Muscle of back (tissue), 11 donors: ENCODE results near the gene TTYH3. TPM values are rescaled to one million over a fixed set of nuclear protein-coding genes. Genes with fewer than 3 reads are reported as not detected.

Experiments used
- DNase-seq, 3 donors: peaks; one replicate each; pipeline versions ENCODE4 v3.0.0 to v3.0.0-alpha.2; 2013
- polyA plus RNA-seq, 10 donors: library from polyadenylated mRNA; unstranded; fragments of 120-200 nt; gene quantifications; one replicate each; pipeline ENCODE4 v1.2.1, GENCODE V29; 2013; ENCODE audit not compliant: insufficient read length in 10 of 10

The TTYH3 gene
- polyA plus RNA-seq, 10 donors: 61.1 to 129 (median 82.9) TPM

DNA sequence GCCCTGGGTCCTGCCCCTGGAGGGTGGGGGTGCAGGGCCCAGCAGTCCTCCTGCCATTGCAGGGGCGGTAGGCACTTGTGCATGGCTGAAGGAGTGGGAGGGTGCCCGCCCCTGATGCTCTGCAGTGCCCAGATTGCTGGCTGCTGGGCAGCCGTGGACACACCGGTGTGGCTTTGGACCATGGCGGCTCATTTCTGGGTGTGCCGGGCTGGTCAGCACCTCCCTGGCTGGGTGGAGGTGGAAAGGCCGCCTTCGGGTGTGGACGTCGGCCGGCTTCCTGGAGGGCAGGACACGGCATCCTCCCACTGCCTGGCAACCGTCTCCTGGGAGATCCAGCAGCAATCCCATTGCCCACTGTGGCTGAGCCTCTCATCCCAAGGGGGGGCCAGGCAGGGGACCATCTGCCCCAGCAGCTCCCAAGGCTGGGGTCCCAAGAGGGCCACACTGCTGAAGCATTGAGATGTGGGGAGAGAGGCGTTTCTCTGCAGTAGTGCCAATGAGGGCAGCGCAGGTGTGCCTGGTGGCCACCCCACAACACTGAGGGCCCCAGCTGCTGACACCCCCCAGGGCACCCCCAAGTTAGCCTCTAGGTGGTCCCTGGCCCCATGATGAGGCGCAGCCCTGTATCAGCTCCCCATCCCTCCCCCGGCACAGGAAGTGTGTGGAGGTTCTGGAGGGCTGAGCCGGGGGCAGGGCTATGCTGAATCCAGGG lies 12.9 kb downstream of the TTYH3 start:
- no peak for DNase-seq

DNA sequence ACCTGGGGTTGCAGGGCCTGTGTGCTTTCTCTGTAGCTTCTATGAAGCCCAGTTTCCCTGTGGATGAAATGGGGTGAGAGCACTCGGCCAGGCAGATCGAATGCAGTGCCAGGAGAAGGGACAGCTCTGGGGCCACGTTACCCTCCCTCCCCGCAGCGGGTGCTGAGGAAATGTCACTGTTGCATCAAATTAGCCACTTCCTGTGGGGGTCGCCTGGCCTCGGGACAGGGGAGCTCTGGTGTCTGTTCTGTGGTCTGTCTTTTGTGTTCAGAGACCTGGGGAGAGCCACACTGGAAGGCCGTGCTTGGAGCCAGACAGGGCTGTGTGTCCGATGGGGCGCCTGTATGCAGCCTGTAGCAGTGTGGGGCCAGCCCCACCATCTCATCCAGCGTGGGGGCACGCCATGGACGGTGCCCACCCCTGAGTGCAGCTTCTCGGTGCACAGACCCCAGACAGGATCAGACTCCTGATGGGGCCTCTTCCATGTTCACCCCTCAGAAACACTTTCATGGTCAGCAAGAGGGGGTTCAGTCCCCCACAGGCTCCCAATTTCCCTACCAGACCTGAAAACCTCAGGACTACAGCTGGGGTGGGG lies 13.6 kb downstream of the TTYH3 start:
- peak in 1 of 3 donors; percentile 66 for DNase-seq

DNA sequence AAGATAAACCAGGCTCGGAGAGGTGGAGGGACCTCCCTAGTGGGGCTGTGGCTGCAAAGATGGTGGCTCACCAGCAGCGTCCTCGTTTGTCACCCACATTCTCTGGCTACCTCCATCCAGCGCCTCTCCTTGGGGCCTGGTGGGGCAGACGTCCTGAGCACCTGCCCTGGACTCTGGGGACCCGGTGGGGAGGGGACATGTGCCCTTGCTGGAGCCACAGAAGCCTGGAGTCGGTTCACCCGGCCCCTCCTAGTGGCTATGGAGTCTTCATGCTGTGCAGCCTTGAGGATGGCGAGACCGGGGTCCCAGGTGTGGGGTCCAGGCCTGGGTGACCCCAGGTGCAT lies 14.5 kb downstream of the TTYH3 start:
- DNase-seq: no peak

GRCh38 chr7:2646680-2647571 lies 15.1 kb downstream of the TTYH3 start:
- DNase-seq: no peak

- DNase-seq: no peak
Measured at GRCh38 chr7:2647594-2648172, 15.9 kb downstream of the TTYH3 start.

DNA sequence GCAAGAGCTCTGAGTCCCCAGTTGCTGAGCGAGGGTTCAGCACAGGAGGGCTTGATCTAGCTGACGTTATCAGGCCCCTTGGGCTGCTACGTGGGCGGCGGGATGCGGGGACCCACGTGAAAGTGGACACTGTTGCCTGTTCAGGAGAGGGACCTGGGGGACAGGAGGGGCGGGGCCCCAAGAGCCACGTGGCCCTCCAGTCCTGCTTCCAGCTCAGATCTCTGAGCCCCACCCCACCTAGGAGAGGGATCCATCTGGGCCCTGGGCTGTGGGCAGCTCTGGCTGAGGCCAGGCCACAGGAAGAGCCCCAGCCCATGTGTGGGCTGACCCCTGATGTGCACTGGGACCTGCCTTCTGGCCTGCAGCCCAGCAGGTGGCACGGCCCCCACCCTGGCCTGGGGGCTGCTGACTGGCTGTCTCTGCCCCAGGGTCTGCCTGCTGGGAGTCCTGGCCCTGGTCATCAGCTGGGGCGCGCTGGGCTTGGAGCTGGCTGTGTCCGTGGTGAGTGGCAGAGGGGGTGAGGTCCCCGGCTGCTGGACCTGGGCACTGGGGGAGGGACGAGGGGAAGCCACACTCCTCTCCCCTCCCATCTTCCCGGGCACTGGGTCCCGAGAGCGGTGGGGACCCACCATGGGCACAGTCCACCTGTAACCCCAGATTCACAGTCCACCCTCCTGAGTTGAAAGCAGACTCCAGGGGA lies 17.5 kb downstream of the TTYH3 start:
- DNase-seq: no peak

DNA sequence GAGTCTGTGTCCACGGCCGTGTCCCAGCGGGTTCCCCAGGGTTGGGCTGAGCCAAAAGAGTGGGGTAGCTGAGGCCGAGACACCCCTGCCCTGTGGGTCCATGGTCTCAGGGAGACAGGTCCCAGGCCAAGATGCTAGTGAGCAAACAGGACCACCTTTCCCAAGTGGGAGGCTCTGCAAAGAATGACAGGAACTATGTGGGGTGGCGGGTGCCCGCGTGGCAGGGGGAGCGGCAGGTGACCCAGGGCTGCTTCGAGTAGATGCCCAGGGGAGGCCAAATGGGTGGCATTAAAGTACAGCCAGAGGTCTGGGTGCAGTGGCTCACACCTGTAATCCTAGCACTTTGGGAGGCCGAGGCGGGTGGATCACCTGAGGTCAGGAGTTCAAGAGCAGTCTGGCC lies 18.2 kb downstream of the TTYH3 start:
- DNase-seq: no peak

- no peak for DNase-seq
Measured at GRCh38 chr7:2650451-2650850, 18.7 kb downstream of the TTYH3 start.

DNA sequence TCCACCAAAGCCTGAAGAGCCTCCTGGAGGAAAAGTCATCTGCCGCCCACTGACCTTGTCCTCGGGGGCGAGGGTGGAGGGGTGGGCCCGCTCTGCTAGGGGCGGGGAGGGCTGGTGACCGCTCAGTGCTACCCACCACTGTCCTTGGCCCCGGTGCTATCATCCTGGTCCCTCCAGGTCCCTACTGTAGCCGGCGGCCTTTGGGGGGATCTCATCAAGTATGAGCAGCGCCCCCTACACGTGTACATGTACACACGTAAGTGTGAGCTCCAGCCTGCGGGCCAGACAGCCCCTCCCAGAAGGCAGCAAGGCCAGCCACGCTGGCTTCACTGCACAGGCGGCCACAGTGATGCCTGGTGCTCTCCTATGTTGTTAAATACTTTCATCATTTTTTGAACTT lies 19.6 kb downstream of the TTYH3 start:
- no peak for DNase-seq

- DNase-seq: no peak
Measured at GRCh38 chr7:2651847-2652735, 20.3 kb downstream of the TTYH3 start.

DNA sequence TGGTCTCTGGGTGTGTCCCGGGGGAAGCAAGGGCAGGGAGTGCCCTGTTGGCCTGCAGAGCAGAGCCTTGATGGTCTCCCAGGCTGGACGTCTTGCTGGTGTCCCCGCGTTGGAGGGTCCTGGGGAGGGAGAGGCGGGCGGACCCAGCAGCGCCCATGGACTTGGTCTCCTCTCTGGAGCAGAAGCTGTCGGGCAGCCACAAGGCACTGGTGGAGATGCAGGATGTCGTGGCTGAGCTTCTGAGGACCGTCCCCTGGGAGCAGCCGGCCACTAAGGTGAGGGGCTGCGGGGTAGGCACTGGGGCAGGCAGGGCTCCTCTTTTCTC lies 20.9 kb downstream of the TTYH3 start:
- no peak for DNase-seq

DNA sequence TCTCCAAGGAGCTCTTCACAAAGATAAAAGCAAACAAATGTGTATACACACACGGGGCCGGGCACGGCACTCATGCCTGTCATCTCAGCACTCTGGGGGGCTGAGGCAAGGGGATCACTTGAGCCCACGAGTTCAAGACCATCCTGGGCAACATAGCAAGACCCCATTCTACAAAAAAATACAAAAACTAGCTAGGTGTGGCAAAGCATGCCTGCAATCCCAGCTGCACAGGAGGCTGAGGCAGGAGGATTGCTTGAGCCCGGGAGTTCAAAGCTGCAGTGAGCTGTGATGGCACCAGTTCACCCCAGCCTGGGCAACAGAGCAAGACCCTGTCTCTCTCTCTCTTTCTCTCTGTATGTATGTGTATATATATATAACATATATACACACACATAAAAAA lies 22.3 kb downstream of the TTYH3 start:
- DNase-seq: no peak

DNA sequence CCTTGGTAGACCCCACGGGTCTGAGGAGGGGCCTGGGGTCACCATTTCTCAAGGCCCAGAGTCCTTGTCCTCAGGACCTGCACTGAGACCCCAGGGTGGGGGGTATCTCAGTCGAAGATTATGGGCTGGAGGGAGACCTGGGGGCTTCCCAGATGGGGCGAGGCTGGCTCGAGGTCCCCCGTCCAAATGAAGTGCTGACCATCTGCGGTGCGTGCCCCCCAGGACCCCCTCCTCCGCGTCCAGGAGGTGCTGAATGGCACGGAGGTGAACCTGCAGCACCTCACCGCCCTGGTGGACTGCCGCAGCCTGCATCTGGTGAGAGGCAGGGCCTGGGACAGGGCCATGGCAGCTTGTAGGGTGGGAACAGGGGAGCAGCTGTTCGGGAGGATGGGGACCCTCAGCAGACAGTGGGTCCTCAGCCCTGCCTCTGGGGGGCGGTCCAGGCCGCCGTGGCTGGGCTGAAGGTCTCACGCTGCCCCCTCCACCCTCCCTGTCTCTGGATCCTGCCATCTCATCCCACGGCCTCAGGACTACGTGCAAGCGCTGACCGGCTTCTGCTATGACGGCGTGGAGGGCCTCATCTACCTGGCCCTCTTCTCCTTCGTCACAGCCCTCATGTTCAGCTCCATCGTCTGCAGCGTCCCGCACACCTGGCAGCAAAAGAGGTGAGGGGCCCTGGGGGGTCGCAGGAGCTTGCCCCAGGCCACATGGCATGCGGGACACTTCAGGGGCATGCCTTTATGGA lies 24.3 kb downstream of the TTYH3 start:
- DNase-seq: no peak

- no peak for DNase-seq
Measured at GRCh38 chr7:2657208-2657607, 25.4 kb downstream of the TTYH3 start.

DNA sequence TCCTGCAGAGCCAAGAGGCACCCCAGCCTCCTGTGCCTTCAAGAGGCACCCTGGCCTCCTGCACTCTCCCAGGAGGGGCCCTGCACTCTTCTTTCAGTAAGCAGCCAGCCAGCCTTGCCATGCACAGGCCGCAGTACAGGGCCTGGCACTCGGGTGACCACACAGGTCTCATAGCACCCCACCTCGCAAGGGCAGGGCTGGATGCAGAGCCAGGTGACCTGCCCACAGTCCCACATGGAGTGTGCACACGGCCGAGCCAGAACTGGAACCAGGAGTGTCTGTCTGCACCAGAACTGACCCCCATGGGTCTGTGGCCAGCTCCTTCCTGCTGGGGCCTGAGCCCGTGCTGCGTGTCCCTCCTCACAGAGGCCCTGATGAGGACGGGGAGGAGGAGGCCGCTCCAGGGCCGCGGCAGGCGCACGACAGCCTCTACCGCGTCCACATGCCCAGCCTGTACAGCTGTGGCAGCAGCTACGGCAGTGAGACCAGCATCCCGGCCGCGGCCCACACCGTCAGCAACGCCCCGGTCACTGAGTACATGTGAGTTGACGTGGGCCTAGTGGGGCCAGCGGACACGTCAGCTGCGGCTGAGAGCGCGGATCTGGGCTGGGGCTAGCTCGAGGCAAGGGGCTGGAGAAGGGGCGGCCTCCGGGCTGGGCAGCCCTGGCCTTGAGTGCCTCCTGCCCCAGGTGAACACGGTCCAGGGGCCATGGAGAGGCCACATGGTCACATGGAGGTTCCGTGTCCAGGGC lies 26.3 kb downstream of the TTYH3 start:
- no peak for DNase-seq

GRCh38 chr7:2658941-2659340 lies 27.2 kb downstream of the TTYH3 start:
- no peak for DNase-seq

- no peak for DNase-seq
Measured at GRCh38 chr7:2659556-2660358, 28.0 kb downstream of the TTYH3 start.

GRCh38 chr7:2660359-2661095 lies 28.7 kb downstream of the TTYH3 start:
- no peak for DNase-seq
